Calu3 (cell line): ENCODE data around the gene RCVRN. TPM values are rescaled to one million over a fixed set of nuclear protein-coding genes. Genes with fewer than 3 reads are reported as not detected.

Experiments
- BruUV-seq: library from RNA; stranded (reverse); fragments of 400-500 nt; replicated peaks from 2 replicates; lab custom pipeline; 2021; lab: Mats Ljungman, UMichigan
- CTCF ChIA-PET: fragments of 300-600 bp; sonication (Branson Sonifier 250); formaldehyde crosslinking; loops from one replicate; lab custom pipeline; 2022; ENCODE audit warnings: antibody characterized with exemption; lab: Charles Lee
- DNase-seq: peaks from one replicate; pipeline ENCODE4 v3.0.0; 2022
- H3K27ac Mint-ChIP-seq: one replicate; pipeline ENCODE4 v1.8.0; 2022; ENCODE audit warnings: mixed read lengths; ENCODE audit not compliant: unreplicated experiment
- H3K27me3 Mint-ChIP-seq: one replicate; pipeline ENCODE4 v1.8.0; 2022; ENCODE audit warnings: mixed read lengths; ENCODE audit not compliant: unreplicated experiment
- H3K36me3 Mint-ChIP-seq: one replicate; pipeline ENCODE4 v1.8.0; 2022; ENCODE audit warnings: mild to moderate bottlenecking, moderate library complexity, mixed read lengths; ENCODE audit not compliant: insufficient read depth, unreplicated experiment
- H3K4me1 Mint-ChIP-seq: one replicate; pipeline ENCODE4 v1.8.0; 2022; ENCODE audit warnings: mild to moderate bottlenecking, low read depth, mixed read lengths; ENCODE audit not compliant: unreplicated experiment
- H3K4me3 Mint-ChIP-seq: one replicate; pipeline ENCODE4 v1.8.0; 2022; ENCODE audit warnings: mild to moderate bottlenecking, low read depth, moderate library complexity, mixed read lengths; ENCODE audit not compliant: unreplicated experiment
- H3K9me3 Mint-ChIP-seq: one replicate; pipeline ENCODE4 v1.8.0; 2022; ENCODE audit warnings: low read depth, mixed read lengths; ENCODE audit not compliant: unreplicated experiment
- intact Hi-C: fragments of 100-400 bp; cut with micrococcal nuclease; formaldehyde crosslinking; loops from one replicate; pipeline ENCODE4 v1.10.0; 2022; ENCODE audit not compliant: unreplicated experiment
- total RNA-seq: library from RNA; stranded (reverse); gene quantifications from 2 replicates; pipeline ENCODE4 v1.2.3, GENCODE V29; 2022
- TF ChIP-seq, protein P1 (sequence below): fragments of 200-600 bp; IDR thresholded peaks from one replicate; pipeline ENCODE4 v1.8.0; 2022; ENCODE audit warnings: antibody characterized with exemption; ENCODE audit not compliant: unreplicated experiment

Gene RCVRN
- total RNA-seq, 1 experiment from 2014 or later: not detected

DNA sequence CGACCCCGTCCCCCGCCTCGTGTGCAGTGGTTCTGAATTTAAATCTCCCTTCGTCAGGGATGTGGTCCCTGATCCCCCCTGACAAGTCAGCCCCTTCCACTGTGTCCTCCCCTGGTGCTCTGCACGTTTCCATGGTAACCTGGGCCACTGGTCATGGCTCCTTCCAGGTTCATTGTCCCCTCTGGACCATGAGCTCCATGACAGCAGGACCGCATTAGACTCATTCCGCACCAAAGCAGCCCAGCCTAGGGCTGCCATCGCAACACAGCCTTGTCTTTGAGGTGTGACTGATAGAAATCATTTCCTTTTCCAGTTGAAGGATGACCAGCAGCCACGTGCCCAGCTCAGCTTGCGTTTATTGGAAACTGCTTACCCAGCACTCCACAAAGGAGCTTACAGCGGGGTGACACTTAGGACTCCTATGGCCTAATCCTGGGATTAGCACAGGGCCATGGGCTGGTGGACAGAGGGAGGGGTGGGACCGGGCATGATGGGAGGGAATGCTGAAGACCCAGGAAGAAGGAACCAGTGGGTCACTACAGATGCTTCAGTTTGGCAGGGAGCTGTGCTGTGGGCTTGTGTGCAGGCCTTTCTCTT, 7.6 kb downstream of the RCVRN start:
- DNase-seq: no peak
- intact Hi-C loops: no loop called here
- Mint-ChIP-seq H3K9me3 (no peaks in the 10 kb centered on the region), H3K36me3 (no peaks in the 10 kb centered on the region), H3K4me3 (no peak overlapping the region), H3K4me1 (peaks cover 11% of the 10 kb centered on the region), H3K27ac (no peak overlapping the region), H3K27me3 (peaks cover 34% of the 10 kb centered on the region)
- CTCF ChIA-PET: no interaction called here
- no TSS peak for BruUV-seq
- TF ChIP-seq, protein P1, sequence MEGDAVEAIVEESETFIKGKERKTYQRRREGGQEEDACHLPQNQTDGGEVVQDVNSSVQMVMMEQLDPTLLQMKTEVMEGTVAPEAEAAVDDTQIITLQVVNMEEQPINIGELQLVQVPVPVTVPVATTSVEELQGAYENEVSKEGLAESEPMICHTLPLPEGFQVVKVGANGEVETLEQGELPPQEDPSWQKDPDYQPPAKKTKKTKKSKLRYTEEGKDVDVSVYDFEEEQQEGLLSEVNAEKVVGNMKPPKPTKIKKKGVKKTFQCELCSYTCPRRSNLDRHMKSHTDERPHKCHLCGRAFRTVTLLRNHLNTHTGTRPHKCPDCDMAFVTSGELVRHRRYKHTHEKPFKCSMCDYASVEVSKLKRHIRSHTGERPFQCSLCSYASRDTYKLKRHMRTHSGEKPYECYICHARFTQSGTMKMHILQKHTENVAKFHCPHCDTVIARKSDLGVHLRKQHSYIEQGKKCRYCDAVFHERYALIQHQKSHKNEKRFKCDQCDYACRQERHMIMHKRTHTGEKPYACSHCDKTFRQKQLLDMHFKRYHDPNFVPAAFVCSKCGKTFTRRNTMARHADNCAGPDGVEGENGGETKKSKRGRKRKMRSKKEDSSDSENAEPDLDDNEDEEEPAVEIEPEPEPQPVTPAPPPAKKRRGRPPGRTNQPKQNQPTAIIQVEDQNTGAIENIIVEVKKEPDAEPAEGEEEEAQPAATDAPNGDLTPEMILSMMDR: no peak

DNA sequence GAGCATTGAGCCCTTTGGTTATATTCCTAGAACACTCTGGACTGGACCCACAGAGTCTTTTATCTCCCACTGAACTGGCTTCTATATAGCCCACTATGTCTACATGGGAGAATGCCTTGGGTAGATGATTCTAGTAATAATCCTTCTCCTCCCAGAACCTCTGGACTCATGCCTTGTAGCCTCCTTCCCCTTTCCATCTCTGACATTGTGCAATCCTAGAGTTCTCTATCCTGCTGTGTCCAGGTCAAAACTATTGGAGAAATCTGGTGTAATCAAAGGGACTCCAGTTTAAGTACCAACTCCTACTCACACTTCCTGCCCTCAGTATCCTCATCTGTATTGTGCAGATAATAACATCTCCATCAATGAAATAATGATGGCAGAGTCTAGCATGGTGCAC, 9.1 kb downstream of the RCVRN start:
- Mint-ChIP-seq H3K4me3 (no peak overlapping the region), H3K9me3 (no peaks in the 10 kb centered on the region), H3K4me1 (peaks cover 9% of the 10 kb centered on the region), H3K27ac (no peak overlapping the region), H3K36me3 (no peaks in the 10 kb centered on the region), H3K27me3 (peaks cover 30% of the 10 kb centered on the region)
- TF ChIP-seq, protein P1: no peak
- no peak for DNase-seq
- intact Hi-C loops: no loop called here
- BruUV-seq: no TSS peak
- CTCF ChIA-PET: no interaction called here

DNA sequence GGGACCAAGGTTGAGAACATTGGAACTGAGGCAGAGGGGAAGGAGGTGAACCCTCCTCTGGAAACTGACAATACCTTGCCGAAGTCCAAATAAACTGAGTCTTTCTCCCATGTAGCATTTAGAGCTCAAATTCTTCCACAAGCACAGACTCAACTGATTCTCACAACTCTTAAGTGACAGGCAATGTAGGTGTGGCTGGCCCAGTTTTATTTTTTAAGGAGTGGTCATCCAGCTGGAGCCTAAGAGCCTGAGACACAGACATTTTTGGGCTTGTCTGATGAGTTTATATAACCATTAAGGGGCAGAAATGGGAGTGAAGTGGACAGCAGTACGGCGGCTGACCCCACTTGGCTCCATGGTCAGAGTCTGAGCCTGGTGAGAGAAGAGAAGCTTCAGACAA, 10.8 kb downstream of the RCVRN start:
- BruUV-seq: no TSS peak

DNA sequence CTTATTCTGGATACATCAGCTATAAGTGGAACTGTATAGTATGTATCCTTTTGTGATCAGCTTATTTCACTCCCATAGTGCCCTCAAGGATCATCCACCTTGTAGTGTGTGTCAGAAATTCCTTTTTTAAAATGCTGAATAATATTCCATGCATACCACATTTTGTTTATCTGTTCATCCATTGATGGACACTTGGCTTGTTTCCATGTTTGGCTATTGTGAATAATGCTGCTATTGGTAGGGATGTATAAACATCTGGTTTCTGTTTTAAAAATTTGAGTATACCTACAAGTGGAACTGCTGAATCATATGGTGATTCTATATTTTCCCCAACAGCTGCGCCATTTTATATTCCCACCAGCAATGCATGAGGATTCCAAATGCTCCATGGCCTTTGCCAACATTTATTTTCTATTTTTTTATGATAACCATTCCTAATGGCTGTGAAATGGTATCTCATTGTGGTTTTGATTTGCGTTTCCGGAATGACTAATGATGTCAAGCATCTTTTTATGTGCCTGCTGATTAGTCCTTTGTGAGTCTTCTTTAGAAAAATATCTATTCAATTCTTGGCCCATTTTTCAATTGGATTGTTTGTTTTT, 11.6 kb downstream of the RCVRN start:
- H3K9me3 Mint-ChIP-seq: no peaks in the 10 kb centered on the region
- CTCF ChIA-PET: no interaction called here
- TF ChIP-seq, protein P1: no peak
- no peak overlapping the region for H3K27ac Mint-ChIP-seq
- no TSS peak for BruUV-seq
- H3K27me3 Mint-ChIP-seq: peaks cover 17% of the 10 kb centered on the region
- peaks cover 8% of the 10 kb centered on the region for H3K4me1 Mint-ChIP-seq
- H3K36me3 Mint-ChIP-seq: no peaks in the 10 kb centered on the region
- no peak for DNase-seq
- intact Hi-C loops: no loop called here
- no peak overlapping the region for H3K4me3 Mint-ChIP-seq

More for the DNA sequence above, 10.8 kb downstream of the RCVRN start:
- CTCF ChIA-PET: no interaction called here
- H3K4me3 Mint-ChIP-seq: no peak overlapping the region
- no peak overlapping the region for H3K27ac Mint-ChIP-seq
- intact Hi-C loops: no loop called here
- peaks cover 17% of the 10 kb centered on the region for H3K27me3 Mint-ChIP-seq
- peaks cover 8% of the 10 kb centered on the region for H3K4me1 Mint-ChIP-seq
- H3K36me3 Mint-ChIP-seq: no peaks in the 10 kb centered on the region
- TF ChIP-seq, protein P1: no peak
- DNase-seq: no peak
- no peaks in the 10 kb centered on the region for H3K9me3 Mint-ChIP-seq
